Osteocyte (in vitro differentiated cells): ENCODE measurements around the gene PPRC1. TPM values are rescaled to one million over a fixed set of nuclear protein-coding genes. Genes with fewer than 3 reads are reported as not detected.

Experiments
- DNase-seq: peaks from one replicate; pipeline ENCODE4 v3.0.0; 2021; ENCODE audit warnings: mixed read lengths; ENCODE audit not compliant: unreplicated experiment; ENCODE audit errors: extremely low spot score
- H3K27ac Mint-ChIP-seq: one replicate; pipeline ENCODE4 v1.8.0; 2021; ENCODE audit warnings: mild to moderate bottlenecking, mixed read lengths; ENCODE audit not compliant: unreplicated experiment
- H3K27me3 Mint-ChIP-seq: one replicate; pipeline ENCODE4 v1.8.0; 2021; ENCODE audit warnings: mixed read lengths; ENCODE audit not compliant: unreplicated experiment
- H3K36me3 Mint-ChIP-seq: one replicate; pipeline ENCODE4 v1.8.0; 2021; ENCODE audit warnings: mixed read lengths; ENCODE audit not compliant: unreplicated experiment
- H3K4me1 Mint-ChIP-seq: one replicate; pipeline ENCODE4 v1.8.0; 2021; ENCODE audit warnings: mixed read lengths; ENCODE audit not compliant: unreplicated experiment
- H3K4me3 Mint-ChIP-seq: one replicate; pipeline ENCODE4 v1.8.0; 2021; ENCODE audit warnings: mild to moderate bottlenecking, moderate library complexity, mixed read lengths; ENCODE audit not compliant: unreplicated experiment
- H3K9me3 Mint-ChIP-seq: one replicate; pipeline ENCODE4 v1.8.0; 2021; ENCODE audit warnings: mixed read lengths; ENCODE audit not compliant: unreplicated experiment
- CTCF ChIP-seq: fragments of 200-600 bp; sonication (generic); IDR thresholded peaks from 2 replicates; pipeline ENCODE4 v1.5.0; 2021; ENCODE audit warnings: antibody characterized with exemption, mild to moderate bottlenecking, moderate library complexity
- long read RNA-seq: library from polyadenylated mRNA; unstranded; transcript quantifications from one replicate; pipeline ENCODE4 v2.0.0, GENCODE V29; 2021
- total RNA-seq: library from RNA; stranded (reverse); gene quantifications from 2 replicates; pipeline ENCODE4 v1.2.1, GENCODE V29; 2021

PPRC1 gene
- 40.7 and 42.0 TPM in 2 replicates for total RNA-seq
- long read RNA-seq, partial matches to known transcripts: 3 of 5 reads
- long read RNA-seq, other reads (novel, unspliced or antisense): 0 of 5 reads

DNA sequence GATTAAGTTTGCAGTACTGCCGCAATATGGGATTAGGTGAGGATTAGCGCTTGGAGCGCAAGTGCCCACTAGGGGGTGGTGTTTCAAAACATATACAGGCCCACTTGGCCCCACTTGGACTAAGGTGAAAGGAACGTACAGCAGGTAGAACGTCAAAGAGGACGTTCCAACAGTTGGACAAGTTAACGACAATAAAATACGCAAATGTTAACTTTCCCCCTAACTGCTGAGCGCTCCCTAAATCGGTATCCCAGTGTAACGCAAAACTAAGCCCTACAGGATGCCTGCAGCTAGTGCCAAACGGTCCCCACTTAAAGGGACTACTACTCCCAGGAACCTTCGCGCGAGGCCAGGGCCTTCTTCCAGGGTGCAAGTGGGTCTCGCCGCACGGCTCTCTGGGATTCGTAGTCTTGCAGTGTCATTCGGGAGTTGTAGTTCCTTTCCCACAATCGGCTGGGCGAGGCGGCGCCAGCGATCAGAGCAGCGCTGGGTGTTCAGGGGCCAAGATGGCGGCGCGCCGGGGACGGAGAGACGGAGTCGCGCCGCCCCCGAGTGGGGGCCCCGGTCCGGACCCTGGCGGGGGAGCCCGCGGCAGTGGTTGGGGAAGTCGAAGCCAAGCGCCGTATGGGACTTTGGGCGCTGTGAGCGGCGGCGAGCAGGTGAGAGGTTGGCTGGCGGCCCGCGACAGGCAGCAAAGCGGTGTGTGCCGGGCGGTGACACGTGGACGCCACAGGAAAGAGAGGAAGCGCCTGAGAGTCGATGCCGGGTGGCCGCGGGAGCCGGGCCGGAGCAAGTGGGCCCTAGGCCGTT lies at the start of gene PPRC1:
Gene PPRC1 (plus strand): TSS at position 478 of the 810 bp plus-strand sequence. CDS start 29 bp downstream, at position 507.
- peak within 1 kb of the TSS; percentile 98 for H3K27ac Mint-ChIP-seq
- peak; percentile 98 for TF ChIP-seq CTCF
- H3K9me3 Mint-ChIP-seq: no peaks in the 10 kb centered on the region
- no peaks in the 10 kb centered on the region for H3K36me3 Mint-ChIP-seq
- no peaks in the 10 kb centered on the region for H3K27me3 Mint-ChIP-seq
- peaks cover 31% of the 10 kb centered on the region for H3K4me1 Mint-ChIP-seq
- DNase-seq: peak; percentile 99
- H3K4me3 Mint-ChIP-seq: peak within 1 kb of the TSS; percentile 99

GRCh38 chr10:102083541-102083940 lies 49.3 kb upstream of the PPRC1 start:
- no peak overlapping the region for H3K4me3 Mint-ChIP-seq
- no peak for TF ChIP-seq CTCF
- H3K36me3 Mint-ChIP-seq: no peaks in the 10 kb centered on the region
- no peaks in the 10 kb centered on the region for H3K9me3 Mint-ChIP-seq
- no peak overlapping the region for H3K27ac Mint-ChIP-seq
- H3K4me1 Mint-ChIP-seq: no peaks in the 10 kb centered on the region
- no peaks in the 10 kb centered on the region for H3K27me3 Mint-ChIP-seq
- DNase-seq: no peak

DNA sequence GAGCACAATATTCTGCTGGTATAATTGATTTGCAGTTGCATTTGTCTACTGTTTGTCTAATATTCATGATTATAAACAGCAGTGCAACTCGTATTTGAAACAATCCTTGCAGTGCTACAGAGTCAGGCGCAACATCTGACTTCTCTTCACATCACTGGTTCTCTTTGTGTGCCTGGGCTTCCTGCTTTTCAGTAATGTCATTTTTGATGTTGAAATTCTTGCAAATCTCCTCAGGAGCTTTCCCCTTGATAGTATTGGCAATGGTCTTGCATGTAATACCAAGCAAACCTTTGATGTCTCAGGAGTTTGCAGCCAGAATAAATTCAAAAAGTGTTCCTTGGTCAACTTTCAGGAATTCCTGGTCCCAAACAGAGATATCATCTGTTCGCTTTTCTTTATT lies 47.5 kb upstream of the PPRC1 start:
- H3K9me3 Mint-ChIP-seq: no peaks in the 10 kb centered on the region

DNA sequence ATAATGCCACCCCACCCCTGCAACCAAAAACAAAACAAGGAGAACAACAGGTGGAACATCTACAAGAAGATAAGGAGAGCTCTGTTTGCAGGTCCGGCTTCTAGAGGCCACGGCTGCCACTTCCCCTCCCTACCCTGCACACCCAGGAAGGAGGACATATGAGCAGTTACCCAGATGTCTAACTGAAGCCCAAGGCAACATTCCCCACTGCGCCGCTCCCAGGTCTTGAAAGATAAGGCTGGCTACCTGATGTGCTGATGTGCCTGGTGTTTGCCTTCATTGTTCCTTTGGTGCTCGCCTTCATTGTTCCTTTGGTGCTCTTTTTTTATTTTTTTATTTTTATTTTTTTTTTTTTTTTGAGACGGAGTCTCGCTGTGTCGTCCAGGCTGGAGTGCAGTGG lies 46.6 kb upstream of the PPRC1 start:
- Mint-ChIP-seq H3K27ac (no peak overlapping the region), H3K27me3 (no peaks in the 10 kb centered on the region), H3K4me3 (no peak overlapping the region), H3K36me3 (peaks cover 3% of the 10 kb centered on the region), H3K4me1 (no peaks in the 10 kb centered on the region), H3K9me3 (no peaks in the 10 kb centered on the region)
- no peak for DNase-seq
- TF ChIP-seq CTCF: no peak

More for the DNA sequence above, 47.5 kb upstream of the PPRC1 start:
- no peak overlapping the region for H3K4me3 Mint-ChIP-seq
- H3K36me3 Mint-ChIP-seq: peaks cover 3% of the 10 kb centered on the region
- no peak for TF ChIP-seq CTCF
- no peak overlapping the region for H3K27ac Mint-ChIP-seq
- no peaks in the 10 kb centered on the region for H3K4me1 Mint-ChIP-seq
- DNase-seq: no peak
- H3K27me3 Mint-ChIP-seq: no peaks in the 10 kb centered on the region

DNA sequence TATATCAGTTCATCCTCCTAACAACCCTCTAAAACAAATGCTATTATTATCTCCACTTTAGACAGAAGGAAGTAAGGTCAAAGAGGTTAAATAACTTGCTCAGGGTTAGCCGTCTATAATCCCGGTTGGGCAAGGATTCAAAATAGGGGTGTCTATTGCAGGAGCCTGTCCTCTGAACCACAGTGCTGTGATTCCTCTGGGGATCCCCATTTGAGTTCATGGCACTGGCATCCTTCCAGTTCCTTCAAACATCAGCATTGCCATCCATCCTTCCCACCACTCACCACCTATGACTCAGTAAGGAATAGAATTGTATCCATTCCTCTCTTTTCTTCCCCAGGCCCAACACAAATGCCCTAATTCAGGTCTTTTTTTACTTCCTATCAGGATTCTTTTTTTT lies 42.1 kb upstream of the PPRC1 start:
- H3K9me3 Mint-ChIP-seq: no peaks in the 10 kb centered on the region
- no peak for DNase-seq
- H3K36me3 Mint-ChIP-seq: peaks cover 6% of the 10 kb centered on the region
- no peak for TF ChIP-seq CTCF
- no peaks in the 10 kb centered on the region for H3K27me3 Mint-ChIP-seq
- H3K4me3 Mint-ChIP-seq: no peak overlapping the region
- H3K27ac Mint-ChIP-seq: no peak overlapping the region
- H3K4me1 Mint-ChIP-seq: no peaks in the 10 kb centered on the region
